HepG2 (cell line): Measurements from ENCODE around the gene ABAT. TPM values are rescaled to one million over a fixed set of nuclear protein-coding genes. Genes with fewer than 3 reads are reported as not detected.

Source experiments
- AHR ChIP-seq: IDR thresholded peaks from 2 replicates; pipeline ENCODE4 v1.6.1; 2018; ENCODE audit warnings: missing genetic modification reagents, missing compliant biosample characterization
- BCL6 ChIP-seq: IDR thresholded peaks from 2 replicates; pipeline ENCODE4 v1.6.1; 2016; ENCODE audit warnings: missing genetic modification reagents, missing compliant biosample characterization
- ELF4 ChIP-seq: sonication (generic); formaldehyde crosslinking; IDR thresholded peaks from 2 replicates; pipeline ENCODE4 v1.5.0; 2020; ENCODE audit warnings: missing genetic modification reagents, mild to moderate bottlenecking, moderate library complexity, borderline replicate concordance
- IRF2 ChIP-seq: IDR thresholded peaks from 2 replicates; pipeline ENCODE4 v1.6.1; 2018; ENCODE audit warnings: missing genetic modification reagents, missing compliant biosample characterization
- KDM3A ChIP-seq: IDR thresholded peaks from 2 replicates; pipeline ENCODE4 v1.6.1; 2018; ENCODE audit warnings: low read depth, missing compliant biosample characterization
- MED8 ChIP-seq: sonication (generic); formaldehyde crosslinking; IDR thresholded peaks from 2 replicates; pipeline ENCODE4 v1.8.1; 2023; ENCODE audit warnings: mild to moderate bottlenecking, missing genetic modification reagents; ENCODE audit not compliant: insufficient replicate concordance
- NFAT5 ChIP-seq: sonication (generic); formaldehyde crosslinking; IDR thresholded peaks from 2 replicates; pipeline ENCODE4 v1.4.0; 2020; ENCODE audit warnings: missing genetic modification reagents
- RFXAP ChIP-seq: sonication (generic); formaldehyde crosslinking; IDR thresholded peaks from 2 replicates; pipeline ENCODE4 v1.4.0; 2020; ENCODE audit warnings: missing genetic modification reagents, borderline replicate concordance
- THRA ChIP-seq: sonication (generic); formaldehyde crosslinking; IDR thresholded peaks from 2 replicates; pipeline ENCODE4 v1.4.0; 2020; ENCODE audit warnings: missing genetic modification reagents, borderline replicate concordance
- ZBTB44 ChIP-seq: sonication (generic); formaldehyde crosslinking; IDR thresholded peaks from 2 replicates; pipeline ENCODE4 v1.4.0; 2020; ENCODE audit warnings: missing genetic modification reagents
- ZC3H4 ChIP-seq: sonication (generic); formaldehyde crosslinking; IDR thresholded peaks from 2 replicates; pipeline ENCODE4 v1.4.0; 2020; ENCODE audit warnings: missing genetic modification reagents, borderline replicate concordance
- ZNF333 ChIP-seq: sonication (generic); formaldehyde crosslinking; IDR thresholded peaks from 2 replicates; pipeline ENCODE4 v1.4.0; 2020; ENCODE audit warnings: mild to moderate bottlenecking, missing genetic modification reagents, borderline replicate concordance
- ZNF337 ChIP-seq: sonication (generic); formaldehyde crosslinking; IDR thresholded peaks from 2 replicates; pipeline ENCODE4 v1.5.1; 2020; ENCODE audit warnings: missing genetic modification reagents, low read depth, mild to moderate bottlenecking, borderline replicate concordance
- ZNF687 ChIP-seq: sonication (generic); formaldehyde crosslinking; IDR thresholded peaks from 2 replicates; pipeline ENCODE4 v1.5.1; 2020; ENCODE audit warnings: mild to moderate bottlenecking, missing genetic modification reagents, moderate library complexity
- ZNF761 ChIP-seq: sonication (generic); formaldehyde crosslinking; conservative IDR thresholded peaks from 2 replicates; pipeline ENCODE4 v1.4.0; 2020; ENCODE audit warnings: mild to moderate bottlenecking, missing genetic modification reagents
- ZNF781 ChIP-seq: sonication (generic); formaldehyde crosslinking; IDR thresholded peaks from 2 replicates; pipeline ENCODE4 v1.5.1; 2020; ENCODE audit warnings: borderline replicate concordance, mild to moderate bottlenecking, missing genetic modification reagents; ENCODE audit errors: not compliant biosample characterization
- ZNF839 ChIP-seq: sonication (generic); formaldehyde crosslinking; IDR thresholded peaks from 2 replicates; pipeline ENCODE4 v1.4.0; 2020; ENCODE audit warnings: missing genetic modification reagents, mild to moderate bottlenecking, borderline replicate concordance
- polyA plus RNA-seq, 8 experiments: library from polyadenylated mRNA; depleted of rRNA in 3 of 8; stranded (reverse) in 7 of 8; unstranded in 1 of 8; fragments of >200 nt; fragmentation: Illumina TruSeq in 4 of 8; extraction: Trizol in 4 of 8; gene quantifications; 2 replicates each; pipeline versions ENCODE4 v1.2.1 to v1.2.3, GENCODE V29; 2011 to 2016; ENCODE audit warnings: low read depth in 4 of 8, missing spikeins in 1 of 8, mixed read lengths in 1 of 8; ENCODE audit not compliant: insufficient read depth in 1 of 8
- total RNA-seq, 5 experiments: library from RNA; depleted of rRNA; stranded (reverse); fragments of >200 nt; fragmentation: Illumina TruSeq; extraction: Trizol; gene quantifications; 2 replicates each; pipeline ENCODE4 v1.2.3, GENCODE V29; 2016; ENCODE audit warnings: low read depth in 1 of 5

ABAT gene
- total and polyA plus RNA-seq, 2 of the 13 experiments (the other 11 are each of a cell fraction or from before 2014, with no cell fraction given), result 47.6 to 97.3 TPM

GRCh38 chr16:8740775-8741355 lies 66.4 kb downstream of the ABAT start (continued):
- no peak for TF ChIP-seq NFAT5 (CRISPR knock-in tag)
- TF ChIP-seq ZC3H4, result no peak
- TF ChIP-seq ZNF333 (CRISPR knock-in tag), result no peak
- peak; percentile 88 for TF ChIP-seq RFXAP
- TF ChIP-seq BCL6 (CRISPR knock-in tag), result peak; percentile 98
- peak; percentile 79 for TF ChIP-seq KDM3A
- TF ChIP-seq IRF2, result peak; percentile 95
- TF ChIP-seq ZNF337, result no peak
- peak; percentile 90; the same call in 1 of the 2 replicates for TF ChIP-seq ZNF761
- no peak for TF ChIP-seq ZNF839
- TF ChIP-seq ELF4 (CRISPR knock-in tag), result no peak
- TF ChIP-seq ZBTB44 (CRISPR knock-in tag), result no peak
- no peak for TF ChIP-seq ZNF781
- TF ChIP-seq MED8 (CRISPR knock-in tag), result no peak
- TF ChIP-seq THRA (CRISPR knock-in tag), result peak; percentile 96
- no peak for TF ChIP-seq ZNF687 (CRISPR knock-in tag)
- TF ChIP-seq AHR (CRISPR knock-in tag), result no peak
